Tibial nerve (tissue), 4 donors: ENCODE data around the gene ZFR. TPM values are rescaled to one million over a fixed set of nuclear protein-coding genes. Genes with fewer than 3 reads are reported as not detected.
A peak's percentile ranks its signal among the peaks of the same experiment; 100 is the strongest.
"Not testable (repeated sequence)": the region's sequence is repeated elsewhere in the genome, so short reads cannot be mapped to it uniquely, and the experiment has no call there.

ENCODE experiments used
- DNase-seq, 2 donors: peaks; one replicate each; pipeline ENCODE4 v3.0.0-alpha.2; 2019; ENCODE audit warnings: low spot score in 2 of 2
- H3K27ac ChIP-seq, 4 donors: fragments of 200-600 bp; sonication (generic) in 3 of 4; one replicate each; pipeline ENCODE4 v1.5.1; 2017 to 2019; ENCODE audit warnings: mild to moderate bottlenecking in 1 of 4
- H3K27me3 ChIP-seq, 2 donors: fragments of 200-600 bp; sonication (generic) in 1 of 2; one replicate each; pipeline versions ENCODE4 v1.5.1 to v1.6.0; 2017 to 2019
- H3K36me3 ChIP-seq, 3 donors: fragments of 200-600 bp; sonication (generic); one replicate each; pipeline ENCODE4 v1.5.1; 2018 to 2019
- H3K4me1 ChIP-seq, 4 donors: fragments of 200-600 bp; sonication (generic) in 3 of 4; one replicate each; pipeline ENCODE4 v1.5.1; 2017 to 2019
- H3K4me3 ChIP-seq, 4 donors: fragments of 200-600 bp; sonication (generic) in 3 of 4; one replicate each; pipeline ENCODE4 v1.5.1; 2017 to 2019; ENCODE audit warnings: mild to moderate bottlenecking in 1 of 4, moderate library complexity in 1 of 4
- H3K9me3 ChIP-seq, 4 donors: fragments of 200-600 bp; sonication (generic) in 3 of 4; one replicate each; pipeline ENCODE4 v1.5.1; 2017 to 2019
- EP300 ChIP-seq, 2 donors: sonication (generic); formaldehyde crosslinking; IDR thresholded peaks; one replicate each; pipeline ENCODE4 v1.6.1; 2017; ENCODE audit warnings: antibody characterized with exemption in 2 of 2, mild to moderate bottlenecking in 1 of 2
- POLR2A ChIP-seq, 2 donors: fragments of 450-650 bp; IDR thresholded peaks; one replicate each; pipeline ENCODE4 v1.6.1; 2017; ENCODE audit warnings: antibody characterized with exemption in 2 of 2, mild to moderate bottlenecking in 2 of 2, moderate library complexity in 2 of 2
- WGBS, 2 donors: methylation state at CpG; one replicate each; pipeline ENCODE4 v1.1.5; 2018; 5-methylcytosine and 5-hydroxymethylcytosine counted together
- total RNA-seq, 4 donors: library from RNA; depleted of rRNA; stranded (reverse); fragments of >200 nt; gene quantifications; one replicate each; pipeline ENCODE4 v1.1.0, GENCODE V29; 2016
- TF ChIP-seq, protein P1 (sequence below), 5 experiments: fragments of 200-600 bp in 3 of 5; fragments of 450-650 bp in 2 of 5; sonication (generic) in 3 of 5; IDR thresholded peaks; one replicate each; pipeline ENCODE4 v1.5.1; 2016 to 2019; ENCODE audit warnings: antibody characterized with exemption in 5 of 5, mild to moderate bottlenecking in 3 of 5, moderate library complexity in 2 of 5

The ZFR gene
- total RNA-seq, 4 donors from 2014 or later = 63.9 to 83.5 (median 73.8) TPM

- no peak overlapping the region for H3K27ac ChIP-seq
- H3K27me3 ChIP-seq = no peaks in the 10 kb centered on the region
- WGBS, 2 donors = 70 to 77% methylated on average over 8 of the region's 8 CpGs
- no peaks in the 10 kb centered on the region for H3K36me3 ChIP-seq
- TF ChIP-seq, protein P1, sequence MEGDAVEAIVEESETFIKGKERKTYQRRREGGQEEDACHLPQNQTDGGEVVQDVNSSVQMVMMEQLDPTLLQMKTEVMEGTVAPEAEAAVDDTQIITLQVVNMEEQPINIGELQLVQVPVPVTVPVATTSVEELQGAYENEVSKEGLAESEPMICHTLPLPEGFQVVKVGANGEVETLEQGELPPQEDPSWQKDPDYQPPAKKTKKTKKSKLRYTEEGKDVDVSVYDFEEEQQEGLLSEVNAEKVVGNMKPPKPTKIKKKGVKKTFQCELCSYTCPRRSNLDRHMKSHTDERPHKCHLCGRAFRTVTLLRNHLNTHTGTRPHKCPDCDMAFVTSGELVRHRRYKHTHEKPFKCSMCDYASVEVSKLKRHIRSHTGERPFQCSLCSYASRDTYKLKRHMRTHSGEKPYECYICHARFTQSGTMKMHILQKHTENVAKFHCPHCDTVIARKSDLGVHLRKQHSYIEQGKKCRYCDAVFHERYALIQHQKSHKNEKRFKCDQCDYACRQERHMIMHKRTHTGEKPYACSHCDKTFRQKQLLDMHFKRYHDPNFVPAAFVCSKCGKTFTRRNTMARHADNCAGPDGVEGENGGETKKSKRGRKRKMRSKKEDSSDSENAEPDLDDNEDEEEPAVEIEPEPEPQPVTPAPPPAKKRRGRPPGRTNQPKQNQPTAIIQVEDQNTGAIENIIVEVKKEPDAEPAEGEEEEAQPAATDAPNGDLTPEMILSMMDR (IDR thresholded peaks at IDR 0.05) = no peak
- no peak for TF ChIP-seq EP300 (IDR thresholded peaks at IDR 0.05)
- no peak for TF ChIP-seq POLR2A (IDR thresholded peaks at IDR 0.05)
- no peak for DNase-seq
- no peaks in the 10 kb centered on the region for H3K9me3 ChIP-seq
- peaks cover 0 to 21% (median 10%) of the 10 kb centered on the region in 4 donors for H3K4me1 ChIP-seq
- H3K4me3 ChIP-seq = no peak overlapping the region
Measured at GRCh38 chr5:32315221-32316014, 129.1 kb downstream of the ZFR start.

- H3K27ac ChIP-seq = no peak overlapping the region
- DNase-seq = no peak
- 83 to 87% methylated on average over 5 of the region's 5 CpGs for WGBS, 2 donors
Measured at GRCh38 chr5:32314658-32315057, 129.9 kb downstream of the ZFR start.

DNA sequence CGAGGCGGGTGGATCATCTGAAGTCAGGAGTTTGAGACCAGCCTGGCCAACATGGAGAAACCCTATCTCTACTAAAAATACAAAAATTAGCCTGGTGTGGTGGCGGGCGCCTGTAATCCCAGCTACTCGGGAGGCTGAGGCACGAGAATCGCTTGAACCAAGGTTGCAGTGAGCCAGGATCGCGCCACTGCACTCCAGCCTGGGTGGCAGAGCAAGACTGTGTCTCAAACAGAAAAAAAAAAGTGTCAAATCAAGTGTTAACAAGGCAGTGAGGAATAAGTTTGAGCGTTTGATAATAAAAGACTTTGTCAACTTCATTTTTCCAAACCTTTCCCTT, 130.4 kb downstream of the ZFR start:
- H3K9me3 ChIP-seq, DNase-seq, H3K27me3 ChIP-seq, H3K4me3 ChIP-seq, H3K36me3 ChIP-seq, H3K27ac ChIP-seq: not testable (repeated sequence)
- peaks cover 0 to 34% (median 12%) of the 10 kb centered on the region in 4 donors for H3K4me1 ChIP-seq
- WGBS, 2 donors = 88 to 90% methylated on average over 10 of the region's 10 CpGs

More at GRCh38 chr5:32314658-32315057, 129.9 kb downstream of the ZFR start:
- H3K36me3 ChIP-seq = no peaks in the 10 kb centered on the region
- H3K4me3 ChIP-seq = no peak overlapping the region
- no peaks in the 10 kb centered on the region for H3K27me3 ChIP-seq
- H3K4me1 ChIP-seq = peaks cover 0 to 29% (median 10%) of the 10 kb centered on the region in 4 donors
- no peak for TF ChIP-seq POLR2A (IDR thresholded peaks at IDR 0.05)
- no peak for TF ChIP-seq EP300 (IDR thresholded peaks at IDR 0.05)
- TF ChIP-seq, protein P1 (IDR thresholded peaks at IDR 0.05) = no peak
- no peaks in the 10 kb centered on the region for H3K9me3 ChIP-seq

DNA sequence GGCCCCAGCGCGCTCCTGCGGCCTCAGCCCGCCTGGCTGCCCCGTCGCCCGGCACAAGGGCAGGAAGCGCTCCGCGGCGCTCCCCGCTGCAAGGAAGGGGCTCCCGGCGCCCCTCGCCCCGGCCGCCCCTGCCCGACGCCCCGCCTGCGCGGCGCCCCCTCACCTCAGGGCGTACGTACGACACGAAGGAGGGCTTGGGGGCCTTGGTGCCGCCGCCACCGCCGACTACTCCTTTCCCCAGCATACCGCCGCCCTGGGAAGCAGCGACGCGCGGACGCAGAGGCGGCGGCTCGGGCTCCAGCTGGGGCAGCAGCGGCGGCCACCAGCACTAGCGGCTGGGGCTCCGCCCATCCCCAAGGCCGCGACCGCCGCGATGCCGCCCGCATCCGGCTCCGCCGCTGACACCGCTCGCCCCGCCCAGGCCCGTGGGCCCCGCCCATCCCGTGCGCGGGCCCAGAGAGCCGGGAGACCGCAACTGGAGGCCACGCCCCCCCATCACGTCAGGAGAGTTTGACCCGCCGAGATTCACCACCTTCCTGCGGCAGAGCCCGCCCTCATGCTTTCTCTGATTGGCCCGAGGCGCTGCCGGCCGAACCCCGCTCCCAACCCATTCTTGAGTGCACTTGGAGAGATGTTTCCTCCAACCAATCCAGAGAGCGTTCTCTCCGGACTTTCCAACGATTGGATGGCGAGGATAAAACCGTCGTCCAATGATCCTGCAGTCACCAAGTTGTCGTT, 131.8 kb downstream of the ZFR start, which contains the start of gene MTMR12:
MTMR12 (minus strand) TSS at position 345 of the 738 bp plus-strand sequence; CDS start at position 244, 101 bp downstream.
- Histone ChIP-seq H3K36me3 (no peaks in the 10 kb centered on the region), H3K9me3 (no peaks in the 10 kb centered on the region), H3K27me3 (no peaks in the 10 kb centered on the region), H3K4me1 (peaks cover 4 to 48% (median 22%) of the 10 kb centered on the region in 4 donors), H3K27ac (peak within 1 kb of the TSS; percentile 92 to 98 (median 96)), H3K4me3 (peak within 1 kb of the TSS; percentile 58 to 95 (median 84))
- TF ChIP-seq POLR2A (IDR thresholded peaks at IDR 0.05) (peak; percentile 86), EP300 (IDR thresholded peaks at IDR 0.05) (peak; percentile 45 to 92)
- TF ChIP-seq, protein P1 (IDR thresholded peaks at IDR 0.05) = no peak
- 0 to 1% methylated on average over 9 to 32 of the region's 83 CpGs for WGBS, 2 donors
- DNase-seq = peak; percentile 99

DNA sequence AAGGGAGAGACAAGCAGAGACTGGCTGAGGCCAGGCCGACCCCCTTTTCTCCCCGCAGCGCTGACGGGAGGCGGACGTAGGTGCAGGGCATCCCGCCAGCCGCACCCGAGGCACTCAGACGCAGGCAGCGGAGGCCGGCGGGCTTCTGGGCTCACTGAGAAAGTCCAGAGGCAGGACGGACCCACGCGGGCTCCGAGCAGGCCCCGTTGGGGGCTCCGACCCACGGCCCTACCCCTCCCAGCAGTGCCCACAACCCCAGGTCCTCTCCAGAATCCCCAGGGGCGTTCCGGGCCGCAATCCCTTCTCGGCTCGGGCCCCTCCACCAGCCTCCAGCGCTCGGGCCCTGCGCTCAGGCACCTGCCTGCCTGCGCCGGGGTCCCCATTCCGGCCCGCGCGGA, 132.3 kb downstream of the ZFR start:
- no peak for TF ChIP-seq POLR2A (IDR thresholded peaks at IDR 0.05)
- TF ChIP-seq EP300 (IDR thresholded peaks at IDR 0.05) = peak in 1 of 2 donors; percentile 3
- TF ChIP-seq, protein P1 (IDR thresholded peaks at IDR 0.05) = no peak
- H3K27ac ChIP-seq = peak overlapping the region; percentile 92 to 98 (median 96)
- H3K27me3 ChIP-seq = no peaks in the 10 kb centered on the region
- peak; percentile 44 to 47 for DNase-seq
- 0% methylated on average over 13 to 22 of the region's 34 CpGs for WGBS, 2 donors
- peak overlapping the region; percentile 58 to 95 (median 84) for H3K4me3 ChIP-seq
- H3K36me3 ChIP-seq = no peaks in the 10 kb centered on the region
- peaks cover 4 to 54% (median 24%) of the 10 kb centered on the region in 4 donors for H3K4me1 ChIP-seq
- no peaks in the 10 kb centered on the region for H3K9me3 ChIP-seq
